Ishikawa (cell line): ENCODE measurements around the gene ST3GAL3.

Source experiments
- CEBPB ChIP-seq: IDR thresholded peaks from 2 replicates; pipeline ENCODE4 v1.6.1; 2012
- CREB1 ChIP-seq: IDR thresholded peaks from 2 replicates; pipeline ENCODE4 v1.6.1; 2012; ENCODE audit warnings: low read depth
- EGR1 ChIP-seq: IDR thresholded peaks from 2 replicates; pipeline ENCODE4 v1.6.1; 2012
- FOXM1 ChIP-seq: IDR thresholded peaks from 2 replicates; pipeline ENCODE4 v1.6.1; 2012; ENCODE audit warnings: low read depth, borderline replicate concordance
- RAD21 ChIP-seq: IDR thresholded peaks from 2 replicates; pipeline ENCODE4 v1.6.1; 2012; ENCODE audit warnings: low read depth
- REST ChIP-seq: IDR thresholded peaks from 2 replicates; pipeline ENCODE4 v1.6.1; 2012; ENCODE audit warnings: low read depth, mild to moderate bottlenecking
- TEAD4 ChIP-seq: IDR thresholded peaks from 2 replicates; pipeline ENCODE4 v1.6.1; 2012

GRCh38 chr1:43691871-43692815, 15.2 kb upstream of the ST3GAL3 start:
- TF ChIP-seq TEAD4 (no peak), REST (no peak), RAD21 (no peak), CEBPB (no peak), FOXM1 (no peak), EGR1 (no peak), CREB1 (no peak)
